ENCODE data around the gene ARHGEF7. TPM values are rescaled to one million over a fixed set of nuclear protein-coding genes. Genes with fewer than 3 reads are reported as not detected.
"Not testable (repeated sequence)": the region's sequence is repeated elsewhere in the genome, so short reads cannot be mapped to it uniquely, and the experiment has no call there.

Gene ARHGEF7
- total RNA-seq, 1 donor from 2014 or later: 56.2 TPM

DNA sequence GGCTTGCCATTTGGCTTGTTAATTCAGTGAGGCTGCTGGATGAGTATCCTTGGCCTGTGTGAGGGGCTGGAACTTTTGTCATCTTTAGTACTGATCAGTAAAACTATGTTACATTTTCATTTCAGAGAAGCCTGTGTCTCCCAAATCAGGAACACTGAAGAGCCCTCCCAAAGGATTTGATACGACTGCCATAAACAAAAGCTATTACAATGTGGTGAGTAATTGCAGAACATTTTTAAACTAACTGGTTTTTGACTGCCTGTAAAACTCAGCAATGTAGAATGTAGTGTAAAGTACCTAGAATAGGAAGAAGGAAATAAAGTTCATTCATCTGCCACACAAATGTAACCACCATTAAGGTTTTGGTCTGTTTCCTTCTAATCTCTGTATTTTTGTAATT is 118.0 kb downstream of the ARHGEF7 start:
- DNase-seq: no peak
- intact Hi-C loops (cut with micrococcal nuclease): no loop called here

DNA sequence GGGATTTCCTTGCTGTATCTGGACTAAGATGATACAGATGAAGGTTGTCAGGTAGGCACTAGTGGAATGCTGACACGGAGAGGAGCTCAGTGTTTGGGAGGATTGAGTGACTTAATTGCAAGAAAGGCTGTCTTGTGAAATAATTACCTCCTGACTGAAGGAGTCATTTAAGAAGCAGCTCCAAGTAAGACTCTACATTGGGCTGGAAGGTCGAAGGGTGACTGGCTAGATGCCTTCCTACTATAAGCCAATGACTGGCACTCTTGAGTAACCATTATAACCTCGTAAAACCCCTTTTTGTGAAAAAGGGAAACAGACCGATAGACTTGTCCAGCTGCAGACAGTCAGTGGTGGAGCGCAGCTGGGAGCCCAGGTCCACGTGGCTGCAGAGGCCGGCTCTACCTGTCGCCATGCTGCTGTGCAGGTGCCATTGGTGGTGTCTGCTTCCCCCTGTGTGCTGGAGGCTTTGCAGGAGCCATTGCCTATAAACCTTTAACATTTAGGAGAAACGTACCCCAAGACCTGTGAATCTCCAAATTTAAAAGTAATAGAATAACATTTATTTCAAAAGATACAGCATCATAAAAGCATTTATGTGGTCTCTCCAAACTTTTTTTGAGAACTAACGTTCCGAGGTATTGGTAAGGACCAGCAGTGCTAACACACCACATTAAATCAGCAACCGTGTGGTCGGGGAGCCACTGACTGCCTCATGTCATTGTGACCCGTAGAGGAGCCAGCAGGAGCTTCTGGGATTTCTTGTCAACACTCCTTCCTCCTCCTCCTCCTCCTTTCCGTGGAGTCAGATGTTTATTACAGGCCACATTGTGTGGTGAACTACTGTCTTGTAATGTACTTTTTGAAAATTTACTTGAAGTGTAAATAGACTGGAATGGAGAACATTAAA is 124.9 kb downstream of the ARHGEF7 start:
- DNase-seq (no peak), ATAC-seq (no peak)
- intact Hi-C loops (cut with micrococcal nuclease): no loop called here

More for the DNA sequence above, 118.0 kb downstream of the ARHGEF7 start:
- ATAC-seq: no peak

DNA sequence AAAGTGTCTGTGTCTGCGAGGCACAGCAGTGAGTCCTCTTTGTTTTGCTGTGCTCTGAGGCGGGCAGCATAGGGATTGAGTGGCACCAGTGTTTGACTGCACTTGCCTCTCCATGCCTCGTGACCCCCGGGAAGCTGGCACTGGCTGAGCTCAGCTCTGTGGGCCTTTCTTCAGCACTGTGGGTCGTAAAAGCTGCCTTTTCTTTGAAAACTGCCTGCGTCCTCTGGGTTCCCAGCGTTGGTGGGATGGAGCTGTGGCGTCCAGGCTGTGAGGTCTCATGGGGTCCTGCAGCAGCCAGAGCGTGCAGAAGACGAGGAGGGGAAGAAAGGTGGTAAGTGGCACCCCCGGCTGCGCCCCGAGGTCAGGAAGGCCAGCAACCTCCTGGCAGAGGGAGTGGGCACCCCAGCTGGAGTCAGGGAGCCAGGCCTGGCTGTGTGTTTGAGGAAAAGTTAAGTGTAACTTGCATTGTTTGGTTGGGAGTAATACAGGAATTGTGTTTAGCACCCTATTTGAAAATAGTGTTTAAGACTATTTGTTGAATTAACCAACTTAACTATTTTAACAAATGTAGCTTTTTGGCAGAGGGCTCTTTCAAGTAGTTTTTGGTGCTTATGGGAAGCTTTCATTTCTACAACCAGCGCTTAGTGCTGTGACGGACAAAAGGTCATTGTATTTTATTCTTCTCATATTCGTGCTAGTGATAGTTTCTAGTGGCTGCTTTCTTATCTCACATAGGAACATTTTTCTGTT is 126.1 kb downstream of the ARHGEF7 start:
- no peak for DNase-seq
- intact Hi-C loops (cut with micrococcal nuclease): no loop called here
- no peak for ATAC-seq

DNA sequence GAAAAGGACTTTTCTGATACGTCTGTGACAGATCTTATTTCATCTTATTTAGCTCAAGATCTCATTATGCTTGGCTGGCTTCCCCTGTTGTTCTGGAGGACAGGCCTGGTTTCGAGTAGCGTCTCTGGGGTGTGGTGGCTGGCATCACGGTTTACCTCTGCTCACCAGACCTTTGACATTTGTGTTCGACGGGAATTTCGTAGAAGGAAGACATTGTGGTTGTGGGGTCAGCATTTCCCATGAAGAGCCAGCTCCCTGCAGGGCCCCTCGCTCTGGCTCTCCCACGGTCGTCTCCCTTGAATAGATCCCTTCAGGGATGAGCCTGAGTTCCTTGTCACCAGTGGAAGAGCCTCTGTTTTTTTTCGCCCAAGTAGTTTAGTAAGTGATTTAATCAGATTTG is 126.8 kb downstream of the ARHGEF7 start:
- ATAC-seq (no peak), DNase-seq (no peak)
- intact Hi-C loops (cut with micrococcal nuclease): no loop called here

DNA sequence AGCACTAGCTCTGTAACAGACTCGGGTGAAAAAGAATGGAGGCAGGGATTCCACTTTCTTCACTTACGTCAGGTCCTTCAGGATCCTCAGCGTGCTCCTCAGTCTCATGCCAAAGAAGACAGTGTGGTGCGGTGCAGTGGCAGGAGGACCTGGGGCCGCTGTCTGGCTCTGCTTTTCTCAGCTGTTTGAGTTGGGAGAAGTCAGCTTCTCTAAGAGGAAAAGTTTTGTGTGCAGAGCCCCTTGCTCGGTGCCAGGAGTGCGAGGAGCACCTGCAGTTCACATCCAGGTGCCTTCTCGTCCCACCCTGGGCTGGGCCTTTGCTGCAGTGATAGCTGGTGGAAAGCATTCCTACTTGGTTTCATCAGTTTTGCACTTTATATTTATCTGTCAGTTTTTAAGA is 127.5 kb downstream of the ARHGEF7 start:
- DNase-seq (no peak), ATAC-seq (no peak)
- intact Hi-C loops (cut with micrococcal nuclease): no loop called here

DNA sequence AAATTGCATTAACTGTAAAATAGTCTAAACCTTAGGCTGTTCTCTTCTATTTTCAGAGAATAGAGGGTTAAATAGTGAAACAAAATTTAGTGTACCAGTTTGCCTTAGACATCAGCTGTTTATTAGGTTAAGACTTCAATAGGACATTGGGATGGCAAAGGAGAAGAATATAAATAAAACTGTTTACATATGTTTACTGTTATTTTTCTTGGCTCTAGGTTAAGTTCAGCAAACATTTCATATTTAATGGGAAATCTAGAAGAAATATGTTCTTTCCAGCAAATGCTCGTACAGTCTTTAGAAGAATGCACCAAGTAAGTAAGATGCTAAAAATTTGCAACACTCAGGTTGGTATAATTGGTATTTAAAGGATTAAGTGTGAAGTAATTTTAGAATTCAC is 128.9 kb downstream of the ARHGEF7 start:
- intact Hi-C loops (cut with micrococcal nuclease): no loop called here
- ATAC-seq (no peak), DNase-seq (no peak)

DNA sequence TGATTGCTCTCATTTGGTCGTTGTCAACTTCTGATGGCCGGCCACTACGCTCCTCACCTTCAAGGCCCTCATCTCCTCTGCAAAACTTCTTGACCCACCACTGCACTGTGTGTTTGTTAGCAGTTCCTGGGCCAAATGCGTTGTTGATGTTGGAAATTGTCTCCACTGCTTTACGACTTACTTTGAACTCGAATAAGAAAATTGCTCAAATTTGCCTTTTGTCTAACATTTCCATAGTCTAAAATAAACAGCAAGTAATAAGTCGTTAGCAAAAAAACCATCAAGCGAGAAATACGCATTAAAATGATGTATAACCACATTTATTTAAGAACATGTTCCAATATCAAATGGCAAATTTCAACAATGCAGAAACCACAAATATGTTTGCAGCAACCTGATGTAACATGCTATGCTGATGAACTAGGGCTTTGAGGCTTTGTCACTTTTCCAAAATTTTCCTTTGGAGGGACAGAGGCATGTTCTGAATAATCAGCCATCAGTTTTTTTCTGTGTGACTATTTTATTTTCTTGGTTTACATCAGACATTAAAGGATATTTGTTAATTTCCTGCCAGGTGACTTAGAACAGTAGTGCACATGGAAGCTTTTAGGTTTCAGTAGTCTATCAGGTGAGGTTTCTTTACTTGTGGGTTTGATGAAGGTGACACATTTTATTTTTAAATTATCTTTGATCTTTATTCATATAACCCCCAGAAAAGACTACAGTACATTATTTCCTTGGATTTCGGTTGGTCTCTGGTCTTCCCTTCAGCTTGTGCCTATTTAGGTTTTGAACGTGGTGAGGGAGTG is 130.7 kb downstream of the ARHGEF7 start:
- intact Hi-C loops (cut with micrococcal nuclease): no loop called here
- no peak for ATAC-seq
- no peak for DNase-seq

DNA sequence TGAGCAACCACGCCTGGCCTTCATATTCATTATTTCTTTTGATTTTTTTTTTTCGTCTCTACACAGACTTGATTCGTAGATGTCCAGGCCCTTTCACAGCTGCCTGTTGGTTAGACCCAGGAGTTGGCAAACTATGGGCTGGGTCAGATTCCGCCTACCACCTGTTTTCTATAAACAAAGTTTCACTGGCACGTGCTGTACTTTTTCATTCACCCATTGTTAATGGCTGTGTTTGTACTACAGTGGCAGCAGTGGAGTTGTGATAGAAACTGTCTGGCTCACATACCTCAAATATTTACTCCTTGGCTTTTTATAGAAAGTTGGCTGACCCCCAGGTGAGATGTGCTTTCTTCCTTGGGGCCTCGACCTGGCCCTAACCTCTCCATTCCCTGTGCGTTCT is 132.4 kb downstream of the ARHGEF7 start:
- intact Hi-C loops (cut with micrococcal nuclease): no loop called here
- ATAC-seq (peak; percentile 80), DNase-seq (no peak)

DNA sequence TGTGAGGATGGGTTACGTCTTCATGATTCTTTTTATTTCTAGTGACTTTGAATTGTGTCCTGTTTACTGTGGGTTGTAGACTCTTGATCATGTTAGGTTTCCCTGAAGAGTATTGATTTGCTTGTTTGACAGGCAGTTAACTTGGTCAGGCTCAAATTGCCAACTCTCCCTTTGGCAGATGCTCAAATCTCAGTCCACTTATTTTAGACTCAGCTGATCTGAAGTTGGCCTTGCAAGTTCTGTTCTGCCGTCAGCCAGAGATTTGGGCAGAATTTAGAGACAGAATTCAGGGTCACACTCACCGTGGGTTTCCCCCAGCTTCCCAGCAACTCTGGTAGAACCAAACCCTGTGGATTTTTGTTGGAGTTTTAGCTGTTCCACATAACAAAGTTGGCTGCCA is 133.7 kb downstream of the ARHGEF7 start:
- ATAC-seq: peak; percentile 31

DNA sequence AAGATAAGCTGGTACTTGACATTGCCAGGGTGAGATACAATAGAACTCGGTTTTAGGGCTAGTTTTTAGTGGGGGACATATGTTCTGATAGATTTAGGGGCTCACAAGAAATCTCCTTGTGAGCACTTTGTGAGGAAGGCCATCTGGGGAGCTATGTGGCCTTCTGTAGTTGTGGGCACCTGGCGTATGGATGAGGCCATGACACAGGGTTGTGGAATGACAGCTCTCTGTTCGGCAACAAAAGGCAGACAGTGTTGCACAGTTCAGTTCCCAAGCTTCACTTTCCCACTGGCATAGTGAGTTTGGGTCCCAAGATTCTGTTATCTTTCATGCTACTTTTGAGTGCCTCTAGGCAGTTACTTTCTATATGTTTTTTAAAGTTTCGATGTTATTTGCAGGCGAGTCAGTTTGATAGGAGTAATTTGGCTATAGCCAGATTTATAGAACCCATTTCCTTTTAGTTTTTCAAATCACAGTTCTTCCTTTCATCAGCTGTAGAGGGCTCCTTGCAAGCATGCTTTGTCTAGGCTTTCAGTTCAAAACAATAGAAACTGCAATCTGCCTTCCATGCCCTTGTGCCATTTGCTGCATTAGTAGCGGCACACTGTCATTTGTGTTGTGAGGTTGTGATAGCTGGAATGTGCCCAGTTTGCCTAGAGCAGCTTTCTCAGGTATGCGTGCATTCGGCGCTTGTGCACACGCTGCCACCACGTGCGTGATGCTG is 134.7 kb downstream of the ARHGEF7 start:
- intact Hi-C loops (cut with micrococcal nuclease): no loop called here
- no peak for DNase-seq
- ATAC-seq: no peak

More for the DNA sequence above, 133.7 kb downstream of the ARHGEF7 start:
- DNase-seq: no peak
- intact Hi-C loops (cut with micrococcal nuclease): no loop called here

DNA sequence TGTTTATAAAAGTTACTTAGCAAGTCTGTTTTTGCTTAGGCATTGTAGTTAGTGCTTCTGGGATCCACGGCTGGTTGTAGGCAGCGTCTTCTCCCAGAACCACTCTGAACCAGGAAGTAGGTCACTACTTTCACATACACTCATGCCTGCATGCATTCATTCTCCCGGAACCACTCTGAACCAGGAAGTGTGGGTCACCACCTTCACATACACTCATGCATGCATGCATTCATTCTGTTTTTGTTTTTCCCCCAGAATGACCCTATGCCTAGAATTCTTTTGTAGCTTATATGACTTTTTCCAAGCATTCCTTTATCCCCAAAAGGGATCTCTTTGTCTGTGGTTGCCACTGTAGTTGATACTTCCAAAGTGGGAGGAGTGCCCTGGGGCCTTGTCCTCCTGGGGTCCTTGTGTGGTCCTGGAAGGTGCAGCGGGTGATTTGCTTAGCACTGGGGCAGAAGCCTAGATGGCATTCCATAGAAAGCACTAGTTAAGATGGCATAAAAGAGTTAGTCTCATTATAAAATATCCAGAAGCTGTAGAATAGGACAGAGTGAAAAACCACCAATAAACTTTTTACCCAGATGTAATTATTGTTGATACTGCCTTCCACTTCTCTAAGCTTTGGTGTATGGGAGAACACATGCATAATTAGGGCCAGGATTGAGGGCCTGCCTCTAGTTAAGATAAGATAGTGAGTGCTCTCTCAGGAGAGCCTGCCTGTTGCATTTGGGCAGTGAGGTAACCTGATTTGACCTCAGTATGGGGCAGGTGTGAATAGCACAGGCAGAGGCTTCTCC is 136.7 kb downstream of the ARHGEF7 start:
- DNase-seq: no peak
- intact Hi-C loops (cut with micrococcal nuclease): no loop called here
- ATAC-seq: peak; percentile 78

DNA sequence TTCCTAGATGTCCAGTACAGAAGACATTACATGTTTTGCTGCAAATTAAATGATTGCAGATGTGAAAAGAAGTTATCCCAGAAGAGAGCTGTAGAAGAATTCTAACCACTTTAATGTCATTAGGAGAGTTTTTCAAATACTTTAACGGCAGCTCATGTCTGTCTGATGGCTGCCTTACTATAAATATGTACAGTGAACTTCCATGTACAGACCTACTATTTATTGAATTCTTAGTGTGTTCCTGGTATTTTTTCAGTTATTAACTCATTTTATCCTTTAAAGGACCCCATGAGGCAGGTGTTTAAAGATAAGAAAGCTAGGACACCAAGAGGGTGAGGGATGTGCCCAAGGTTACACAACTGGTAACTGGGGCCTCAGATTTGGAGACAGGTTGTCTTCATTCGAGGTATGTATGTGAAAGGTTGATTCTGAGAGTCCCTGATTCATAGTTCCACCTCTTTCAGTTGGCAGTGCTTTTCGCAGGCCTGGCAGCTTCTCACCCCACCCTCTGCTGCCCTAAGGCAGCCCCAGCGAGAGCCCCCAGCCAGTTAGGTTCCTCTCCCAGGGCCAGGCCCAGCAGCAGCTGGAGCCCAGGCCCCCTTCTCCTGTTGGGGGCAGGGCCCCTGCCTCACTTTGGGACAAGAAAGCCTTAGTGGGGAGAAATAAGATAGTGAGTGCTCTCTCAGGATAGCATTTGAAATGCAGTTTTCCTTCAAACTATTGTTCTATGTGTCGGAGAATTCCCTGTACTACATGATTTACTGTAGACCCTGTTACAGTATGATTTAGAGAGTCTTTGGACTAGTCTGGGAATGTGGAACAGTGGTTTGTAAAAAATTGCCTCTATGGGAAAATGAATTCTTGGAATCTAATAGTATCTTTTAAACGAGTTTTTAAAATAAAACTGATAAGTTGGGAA is 137.6 kb downstream of the ARHGEF7 start:
- DNase-seq: peak; percentile 65
- intact Hi-C loops (cut with micrococcal nuclease): no loop called here
- peak; percentile 86 for ATAC-seq

DNA sequence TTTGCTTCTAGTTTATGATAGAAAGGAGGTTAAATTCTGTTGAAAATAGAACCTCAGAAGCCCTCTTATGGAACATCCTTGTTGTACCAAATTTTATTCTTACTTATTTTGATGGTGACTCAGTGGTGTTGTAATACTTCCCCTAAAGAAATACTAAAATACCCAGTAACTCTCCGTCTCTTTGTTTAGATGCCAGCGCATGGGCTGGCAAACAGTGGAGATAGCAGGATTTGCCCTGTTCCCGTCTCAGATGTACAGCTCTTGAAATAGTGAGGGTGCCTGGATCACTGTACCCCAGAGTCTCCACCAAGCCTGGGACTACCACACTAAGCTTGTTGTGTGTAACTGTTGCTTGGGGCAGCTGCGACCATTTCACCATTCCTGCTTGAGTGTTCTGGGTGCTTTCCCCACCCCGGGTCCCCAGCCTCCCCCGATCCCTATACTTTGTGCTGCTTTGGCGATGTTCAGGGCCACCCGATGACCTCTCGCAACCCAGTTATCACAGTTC is 138.3 kb downstream of the ARHGEF7 start:
- DNase-seq (no peak), ATAC-seq (no peak)
- intact Hi-C loops (cut with micrococcal nuclease): no loop called here

DNA sequence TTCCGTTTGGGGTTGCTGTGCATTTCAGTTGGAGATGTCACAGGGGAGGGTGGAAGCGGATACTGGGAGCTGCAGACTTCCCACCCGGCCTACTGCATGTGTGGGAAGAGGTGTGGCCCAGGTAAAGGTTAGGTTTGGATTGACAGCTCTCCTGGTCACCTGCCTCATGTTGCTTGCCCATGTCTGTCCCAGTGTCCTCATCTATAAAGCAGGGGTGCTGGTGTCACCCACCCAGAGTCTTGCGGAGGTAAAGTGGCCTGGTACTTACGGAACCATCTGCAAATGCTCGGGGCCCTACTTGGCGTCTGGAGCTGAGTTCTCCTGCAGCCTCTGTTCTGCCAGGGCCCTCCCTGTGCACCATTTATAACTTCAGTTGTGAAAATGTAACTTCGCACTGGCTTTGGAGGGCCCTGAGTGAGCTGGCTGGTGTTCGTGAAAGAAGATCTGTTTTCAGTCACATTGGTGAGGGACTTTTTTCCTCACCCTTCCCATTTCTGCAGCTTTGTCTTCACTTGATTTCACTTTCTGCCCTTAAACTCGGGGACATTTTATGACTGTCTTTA is 140.2 kb downstream of the ARHGEF7 start:
- no peak for ATAC-seq
- no peak for DNase-seq
- intact Hi-C loops (cut with micrococcal nuclease): no loop called here

DNA sequence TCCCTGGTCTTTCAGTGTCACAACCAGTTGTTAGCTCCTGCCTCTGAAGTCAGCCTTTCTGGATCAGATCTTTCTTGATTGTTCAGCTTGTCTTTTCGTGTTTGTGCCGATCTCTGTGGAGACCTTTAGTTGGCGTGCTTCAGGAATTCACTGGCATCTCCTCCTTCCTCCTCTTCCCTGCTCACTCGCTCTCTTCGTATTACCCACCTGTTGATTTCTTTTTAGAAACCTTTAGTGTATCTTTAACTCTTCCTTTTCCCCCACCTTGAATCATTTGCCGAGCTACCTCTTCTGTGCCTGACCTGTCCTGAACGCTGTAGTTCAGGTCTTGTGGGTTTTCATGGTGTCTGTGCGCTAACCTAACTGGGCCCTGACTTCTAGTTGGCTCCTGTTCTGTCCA is 141.3 kb downstream of the ARHGEF7 start:
- ATAC-seq: no peak
- intact Hi-C loops (cut with micrococcal nuclease): no loop called here
- no peak for DNase-seq

DNA sequence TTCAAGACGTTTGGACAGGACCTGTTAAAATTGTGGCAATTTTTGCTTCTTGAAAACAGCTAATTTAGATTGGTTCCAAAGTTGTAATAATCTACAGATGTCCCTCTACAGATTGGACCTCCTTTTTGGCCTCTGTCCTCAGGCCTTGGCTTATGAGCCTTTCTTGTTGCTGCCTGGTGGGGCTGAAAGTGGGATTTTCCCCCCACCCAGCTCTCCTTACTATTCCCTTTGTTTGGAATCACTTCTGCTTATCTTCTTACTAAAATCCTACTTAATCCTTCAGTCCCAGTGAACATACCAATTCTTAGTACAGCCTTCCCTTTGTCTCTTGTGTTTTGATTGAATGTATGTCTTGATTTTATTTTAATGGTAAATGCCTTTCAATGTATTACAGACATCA is 141.8 kb downstream of the ARHGEF7 start:
- intact Hi-C loops (cut with micrococcal nuclease): no loop called here
- DNase-seq: no peak
- ATAC-seq: no peak

DNA sequence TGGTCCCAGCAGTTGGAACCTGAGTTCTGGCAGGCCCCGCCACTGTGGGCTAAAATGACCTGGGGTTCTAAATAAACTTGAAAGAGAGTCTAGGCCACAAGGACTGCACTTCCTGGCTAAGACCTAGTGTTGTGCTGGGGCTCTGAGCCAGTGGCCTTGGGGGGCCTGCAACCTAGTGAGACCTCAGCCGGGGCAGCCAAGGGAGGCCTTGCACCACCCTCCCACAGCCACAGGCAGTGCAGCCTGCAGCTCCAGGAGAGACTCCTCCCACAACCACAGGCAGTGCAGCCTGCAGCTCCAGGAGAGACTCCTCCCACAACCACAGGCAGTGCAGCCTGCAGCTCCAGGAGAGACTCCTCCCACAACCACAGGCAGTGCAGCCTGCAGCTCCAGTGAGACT is 142.8 kb downstream of the ARHGEF7 start:
- ATAC-seq; DNase-seq; intact Hi-C loops (cut with micrococcal nuclease): not testable (repeated sequence)

Measured in left ventricle myocardium superior (tissue), 1 donor.